HEK293T (cell line): ENCODE results near the gene PPIL1.

Experiments
- BHLHE40 ChIP-seq: fragments of 450-650 bp; IDR thresholded peaks from 2 replicates; pipeline ENCODE4 v1.6.1; 2016; ENCODE audit warnings: mild to moderate bottlenecking, moderate library complexity, borderline replicate concordance
- ELF4 ChIP-seq: fragments of 450-650 bp; IDR thresholded peaks from 2 replicates; pipeline ENCODE4 v1.6.1; 2017; ENCODE audit warnings: antibody characterized with exemption
- FOXA1 ChIP-seq: fragments of 450-650 bp; IDR thresholded peaks from 2 replicates; pipeline ENCODE4 v1.6.1; 2016; ENCODE audit warnings: mild to moderate bottlenecking
- FOXM1 ChIP-seq: fragments of 450-650 bp; IDR thresholded peaks from 2 replicates; pipeline ENCODE4 v1.6.1; 2017; ENCODE audit warnings: mild to moderate bottlenecking, borderline replicate concordance
- LEF1 ChIP-seq: fragments of 450-650 bp; IDR thresholded peaks from 2 replicates; pipeline ENCODE4 v1.6.1; 2017; ENCODE audit warnings: mild to moderate bottlenecking, borderline replicate concordance
- NFRKB ChIP-seq: fragments of 450-650 bp; IDR thresholded peaks from 2 replicates; pipeline ENCODE4 v1.6.1; 2016; ENCODE audit warnings: mild to moderate bottlenecking, moderate library complexity
- SP1 ChIP-seq: fragments of 450-650 bp; IDR thresholded peaks from 2 replicates; pipeline ENCODE4 v1.6.1; 2017
- SUZ12 ChIP-seq: fragments of 450-650 bp; IDR thresholded peaks from 2 replicates; pipeline ENCODE4 v1.6.1; 2016; ENCODE audit warnings: mild to moderate bottlenecking
- ZNF384 ChIP-seq: fragments of 450-650 bp; IDR thresholded peaks from 2 replicates; pipeline ENCODE4 v1.6.1; 2016
- TF ChIP-seq, protein P1 (sequence below): fragments of 450-650 bp; IDR thresholded peaks from 2 replicates; pipeline ENCODE4 v1.6.1; 2016

DNA sequence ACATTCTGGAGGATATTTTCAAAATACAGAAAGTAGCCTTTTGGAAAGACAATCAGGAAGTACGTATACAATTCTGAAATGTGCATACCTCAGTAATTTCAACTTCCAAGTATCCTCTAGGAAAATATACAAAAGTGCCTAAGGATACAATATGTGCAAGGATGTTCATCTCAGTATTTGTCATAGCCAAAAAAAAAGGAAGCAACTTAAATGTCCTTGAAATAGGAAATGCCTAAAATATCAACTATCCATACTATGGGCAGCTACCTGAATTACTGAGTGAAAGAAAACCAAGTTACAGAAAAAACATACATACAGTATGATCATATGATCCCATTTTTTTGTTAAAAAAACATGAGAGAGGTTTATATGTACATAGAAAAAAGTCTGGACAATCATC, 1.5 kb downstream of the PPIL1 start:
- TF ChIP-seq ZNF384: no peak
- TF ChIP-seq BHLHE40: no peak
- TF ChIP-seq, protein P1, sequence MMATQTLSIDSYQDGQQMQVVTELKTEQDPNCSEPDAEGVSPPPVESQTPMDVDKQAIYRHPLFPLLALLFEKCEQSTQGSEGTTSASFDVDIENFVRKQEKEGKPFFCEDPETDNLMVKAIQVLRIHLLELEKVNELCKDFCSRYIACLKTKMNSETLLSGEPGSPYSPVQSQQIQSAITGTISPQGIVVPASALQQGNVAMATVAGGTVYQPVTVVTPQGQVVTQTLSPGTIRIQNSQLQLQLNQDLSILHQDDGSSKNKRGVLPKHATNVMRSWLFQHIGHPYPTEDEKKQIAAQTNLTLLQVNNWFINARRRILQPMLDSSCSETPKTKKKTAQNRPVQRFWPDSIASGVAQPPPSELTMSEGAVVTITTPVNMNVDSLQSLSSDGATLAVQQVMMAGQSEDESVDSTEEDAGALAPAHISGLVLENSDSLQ: no peak
- no peak for TF ChIP-seq ELF4
- no peak for TF ChIP-seq FOXM1
- TF ChIP-seq LEF1: no peak
- no peak for TF ChIP-seq SP1
- no peak for TF ChIP-seq FOXA1
- TF ChIP-seq SUZ12: no peak
- TF ChIP-seq NFRKB: no peak
